CD4-positive, alpha-beta memory T cell (primary cell): ENCODE measurements around the gene ACOXL. TPM values are rescaled to one million over a fixed set of nuclear protein-coding genes. Genes with fewer than 3 reads are reported as not detected.

Source experiments
- CTCF ChIA-PET: fragments of 350-600 bp; sonication (Branson Sonifier 250); formaldehyde crosslinking; loops from one replicate; lab custom pipeline; 2021; ENCODE audit warnings: inconsistent platforms; ENCODE audit not compliant: partially characterized antibody; lab: Charles Lee
- POLR2A ChIA-PET: fragments of 350-600 bp; sonication (Branson Sonifier 250); formaldehyde crosslinking; loops from one replicate; lab custom pipeline; 2021; ENCODE audit not compliant: partially characterized antibody; lab: Charles Lee
- DNase-seq, 5 donors: peaks; one replicate each; pipeline versions ENCODE4 v3.0.0 to v3.0.0-alpha.2; 2020 to 2022; ENCODE audit warnings: mixed read lengths in 1 of 5
- H3K27ac ChIP-seq: one replicate; pipeline ENCODE4 v1.7.0; 2013; ENCODE audit warnings: low read depth, low read length
- H3K27me3 ChIP-seq: 2 replicates; pipeline ENCODE4 v1.7.0; 2013; ENCODE audit warnings: mild to moderate bottlenecking, low read length, moderate library complexity; ENCODE audit not compliant: insufficient read depth
- H3K36me3 ChIP-seq: 2 replicates; pipeline ENCODE4 v1.7.0; 2013; ENCODE audit warnings: mild to moderate bottlenecking, low read length, moderate library complexity; ENCODE audit not compliant: insufficient read depth
- H3K4me1 ChIP-seq: 2 replicates; pipeline ENCODE4 v1.7.0; 2013; ENCODE audit warnings: mild to moderate bottlenecking, low read length, moderate library complexity; ENCODE audit not compliant: insufficient read depth
- H3K4me3 ChIP-seq, 2 donors: one replicate each; pipeline ENCODE4 v1.7.0; 2013; ENCODE audit warnings: low read length in 2 of 2, mild to moderate bottlenecking in 1 of 2
- H3K9me3 ChIP-seq, 2 donors: one replicate each; pipeline ENCODE4 v1.7.0; 2013; ENCODE audit warnings: low read length in 2 of 2, control low read depth in 1 of 2; ENCODE audit not compliant: control insufficient read depth in 1 of 2
- H3K27ac Mint-ChIP-seq, 7 donors: one replicate each; pipeline ENCODE4 v1.8.0; 2020 to 2021; ENCODE audit warnings: mixed read lengths in 7 of 7, mild to moderate bottlenecking in 6 of 7, inconsistent platforms in 3 of 7, moderate library complexity in 3 of 7
- H3K27me3 Mint-ChIP-seq, 2 donors: one replicate each; pipeline ENCODE4 v1.8.0; 2020 to 2021; ENCODE audit warnings: mixed read lengths in 2 of 2
- H3K36me3 Mint-ChIP-seq, 2 donors: one replicate each; pipeline ENCODE4 v1.8.0; 2020 to 2021; ENCODE audit warnings: mixed read lengths in 2 of 2, inconsistent platforms in 1 of 2, mild to moderate bottlenecking in 1 of 2
- H3K4me1 Mint-ChIP-seq, 4 donors: one replicate each; pipeline ENCODE4 v1.8.0; 2020 to 2021; ENCODE audit warnings: mixed read lengths in 4 of 4, mild to moderate bottlenecking in 1 of 4
- H3K4me3 Mint-ChIP-seq, 8 donors: one replicate each; pipeline ENCODE4 v1.8.0; 2020 to 2021; ENCODE audit warnings: mixed read lengths in 8 of 8, mild to moderate bottlenecking in 7 of 8, moderate library complexity in 6 of 8, inconsistent platforms in 3 of 8
- H3K9me3 Mint-ChIP-seq, 8 donors: one replicate each; pipeline ENCODE4 v1.8.0; 2020 to 2021; ENCODE audit warnings: mixed read lengths in 8 of 8, mild to moderate bottlenecking in 5 of 8, inconsistent platforms in 3 of 8, moderate library complexity in 1 of 8
- intact Hi-C: fragments of 100-400 bp; cut with micrococcal nuclease; formaldehyde crosslinking; loops from one replicate; pipeline ENCODE4 v1.15.1; 2023
- polyA plus RNA-seq, 2 donors: library from polyadenylated mRNA; unstranded; fragments of 300-500 nt; fragmentation: Illumina TruSeq; gene quantifications; one replicate each; pipeline ENCODE4 v1.2.3, GENCODE V29; 2021
- total RNA-seq, 2 experiments: library from RNA; stranded (reverse); gene quantifications; one replicate each; pipeline ENCODE4 v1.2.3, GENCODE V29; 2021

ACOXL gene
- total and polyA plus RNA-seq, 4 experiments from 2014 or later, result not detected

DNA sequence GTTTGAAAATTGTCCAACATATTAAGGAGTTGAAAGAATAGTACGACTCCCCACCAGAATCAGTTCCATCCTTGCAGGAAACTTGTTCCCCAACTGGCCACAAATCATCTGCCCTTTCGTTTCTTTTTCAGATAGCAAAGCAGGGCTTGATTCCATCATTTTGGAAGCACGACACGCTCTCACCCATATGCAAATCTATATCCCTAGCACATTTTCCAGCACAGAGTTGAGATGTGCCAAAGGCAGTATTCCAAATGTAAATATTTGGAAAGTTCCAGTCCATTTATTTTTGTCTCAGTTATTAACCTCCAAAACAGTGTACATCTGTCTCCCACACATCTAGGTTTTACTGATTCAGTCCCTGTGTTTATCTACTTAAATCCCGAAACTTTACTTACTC, 259.5 kb downstream of the ACOXL start:
- H3K27ac ChIP-seq, result no peak overlapping the region
- CTCF ChIA-PET, result no interaction called here
- Mint-ChIP-seq H3K4me3 (no peak overlapping the region), H3K27ac (no peak overlapping the region), H3K27me3 (peaks cover 8 to 12% of the 10 kb centered on the region in 2 donors), H3K4me1 (peaks cover 6 to 17% (median 12%) of the 10 kb centered on the region in 4 donors), H3K9me3 (peaks cover 0 to 13% (median under 1%) of the 10 kb centered on the region in 8 donors), H3K36me3 (no peaks in the 10 kb centered on the region)
- POLR2A ChIA-PET, result no interaction called here
- no peaks in the 10 kb centered on the region for H3K27me3 ChIP-seq
- H3K9me3 ChIP-seq, result no peaks in the 10 kb centered on the region
- no peaks in the 10 kb centered on the region for H3K36me3 ChIP-seq
- DNase-seq, result no peak
- intact Hi-C loops, result no loop called here
- no peak overlapping the region for H3K4me3 ChIP-seq
- peaks cover 10% of the 10 kb centered on the region for H3K4me1 ChIP-seq

DNA sequence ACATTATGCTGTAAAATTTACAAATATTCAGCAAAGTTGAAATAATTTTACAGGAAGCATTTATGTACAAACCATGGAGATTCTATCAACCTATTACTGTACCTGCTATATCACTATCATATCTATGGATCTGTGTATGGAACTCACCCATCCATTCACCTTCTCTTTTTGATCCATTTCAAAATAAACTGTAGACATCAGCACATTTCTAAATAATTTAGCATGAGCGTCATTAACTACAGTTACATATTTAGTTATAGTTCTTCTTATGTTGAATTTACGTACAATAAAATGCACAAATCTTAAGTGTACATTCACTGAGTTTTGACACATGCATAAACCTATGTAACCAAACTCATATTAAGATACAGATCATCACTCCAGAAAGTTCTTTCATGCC, 260.5 kb downstream of the ACOXL start:
- Histone ChIP-seq H3K4me1 (peaks cover 10% of the 10 kb centered on the region), H3K36me3 (no peaks in the 10 kb centered on the region), H3K27ac (no peak overlapping the region), H3K27me3 (no peaks in the 10 kb centered on the region), H3K4me3 (no peak overlapping the region), H3K9me3 (no peaks in the 10 kb centered on the region)
- POLR2A ChIA-PET, result no interaction called here
- Mint-ChIP-seq H3K4me3 (no peak overlapping the region), H3K27me3 (peaks cover 8 to 12% of the 10 kb centered on the region in 2 donors), H3K27ac (no peak overlapping the region), H3K4me1 (peaks cover 6 to 17% (median 12%) of the 10 kb centered on the region in 4 donors), H3K9me3 (peaks cover 0 to 13% (median under 1%) of the 10 kb centered on the region in 8 donors), H3K36me3 (no peaks in the 10 kb centered on the region)
- intact Hi-C loops, result no loop called here
- no peak for DNase-seq
- CTCF ChIA-PET, result no interaction called here

DNA sequence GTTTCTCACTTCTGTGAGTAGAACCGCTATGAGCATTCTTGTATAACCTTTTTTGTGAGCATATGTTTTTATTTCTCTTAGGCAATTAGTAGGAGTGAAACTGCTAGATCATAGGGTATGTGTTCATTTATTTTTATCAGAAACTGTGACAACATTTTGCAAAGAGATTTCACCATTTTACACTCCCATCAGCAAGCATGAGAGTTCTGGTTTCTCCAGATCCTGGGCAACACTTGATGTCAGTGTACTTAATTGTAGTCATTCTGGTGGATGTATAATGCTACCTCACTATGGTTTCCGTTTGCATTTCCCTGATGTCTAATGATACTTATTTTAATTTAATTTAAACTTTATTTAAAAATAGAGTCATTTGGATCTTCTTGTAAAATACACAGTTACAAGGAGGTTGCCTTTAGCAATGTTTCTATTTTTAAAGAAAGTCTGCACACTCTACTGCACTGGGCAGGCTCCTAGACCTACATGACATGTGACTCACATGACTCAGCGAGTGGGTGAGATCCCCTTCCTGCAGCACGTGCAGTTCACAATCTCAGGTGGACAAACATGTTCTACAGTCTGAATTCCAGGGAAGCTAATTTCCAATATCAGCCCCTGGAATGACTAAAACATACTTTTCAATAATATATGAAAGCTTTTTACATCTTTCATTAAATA, 261.3 kb downstream of the ACOXL start:
- peaks cover 11 to 12% of the 10 kb centered on the region in 2 donors for H3K27me3 Mint-ChIP-seq
- H3K9me3 ChIP-seq, result no peaks in the 10 kb centered on the region
- no peaks in the 10 kb centered on the region for H3K36me3 ChIP-seq
- no peaks in the 10 kb centered on the region for H3K27me3 ChIP-seq
- H3K9me3 Mint-ChIP-seq, result peaks cover 0 to 13% (median under 1%) of the 10 kb centered on the region in 8 donors
- H3K4me1 Mint-ChIP-seq, result peaks cover 6 to 17% (median 12%) of the 10 kb centered on the region in 4 donors
- intact Hi-C loops, result no loop called here
- H3K27ac ChIP-seq, result no peak overlapping the region
- H3K36me3 Mint-ChIP-seq, result no peaks in the 10 kb centered on the region
- POLR2A ChIA-PET, result no interaction called here
- CTCF ChIA-PET, result no interaction called here
- DNase-seq, result no peak
- H3K4me3 Mint-ChIP-seq, result peak overlapping the region in 5 of 8 donors; percentile 18 to 44 (median 39)
- H3K4me3 ChIP-seq, result no peak overlapping the region
- H3K27ac Mint-ChIP-seq, result peak overlapping the region in 1 of 7 donors; percentile 25
- peaks cover 10% of the 10 kb centered on the region for H3K4me1 ChIP-seq

DNA sequence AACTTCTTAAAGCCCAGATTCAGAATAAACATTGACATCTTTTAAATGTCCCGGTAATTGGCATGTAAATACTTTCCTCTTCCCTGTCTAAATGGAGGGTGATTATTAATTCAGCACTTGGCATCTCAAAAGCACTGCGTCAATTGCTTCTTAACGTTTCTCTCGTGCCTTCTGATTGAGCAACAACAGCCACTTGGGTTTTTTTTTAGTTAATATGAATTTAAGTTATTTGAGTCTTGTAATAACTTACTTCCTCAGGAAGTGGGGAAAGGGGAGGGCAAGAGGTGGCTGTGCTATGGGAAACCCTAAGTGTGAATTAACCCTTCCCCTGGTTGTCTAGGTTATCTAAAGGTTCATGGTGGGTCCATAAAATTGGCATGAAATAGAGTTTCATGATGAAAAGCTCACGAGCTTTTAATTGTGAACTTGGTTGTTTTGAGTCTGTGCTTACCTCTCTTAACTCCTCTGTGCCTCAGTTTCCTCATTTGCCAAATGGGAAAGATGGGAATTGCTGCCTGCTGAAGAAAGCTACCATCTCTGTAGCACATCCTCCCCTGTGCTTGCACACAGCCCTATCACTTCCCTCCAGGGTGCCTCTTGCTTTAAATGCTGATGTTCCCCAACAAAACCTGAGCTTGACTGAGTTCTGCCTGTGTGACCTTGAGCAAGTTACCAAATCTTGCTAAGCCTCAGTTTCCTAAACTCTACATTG, 262.0 kb downstream of the ACOXL start:
- Mint-ChIP-seq H3K4me3 (peak overlapping the region in 5 of 8 donors; percentile 18 to 44 (median 39)), H3K36me3 (no peaks in the 10 kb centered on the region), H3K4me1 (peaks cover 6 to 17% (median 12%) of the 10 kb centered on the region in 4 donors), H3K27me3 (peaks cover 10 to 14% of the 10 kb centered on the region in 2 donors), H3K9me3 (peaks cover 0 to 13% (median under 1%) of the 10 kb centered on the region in 8 donors), H3K27ac (peak overlapping the region in 1 of 7 donors; percentile 36)
- Histone ChIP-seq H3K27ac (no peak overlapping the region), H3K4me3 (no peak overlapping the region), H3K36me3 (no peaks in the 10 kb centered on the region), H3K9me3 (no peaks in the 10 kb centered on the region), H3K27me3 (no peaks in the 10 kb centered on the region), H3K4me1 (peaks cover 10% of the 10 kb centered on the region)
- ChIA-PET POLR2A (no interaction called here), CTCF (no interaction called here)
- intact Hi-C loops, result no loop called here
- DNase-seq, result peak in 1 of 5 donors; percentile 4

DNA sequence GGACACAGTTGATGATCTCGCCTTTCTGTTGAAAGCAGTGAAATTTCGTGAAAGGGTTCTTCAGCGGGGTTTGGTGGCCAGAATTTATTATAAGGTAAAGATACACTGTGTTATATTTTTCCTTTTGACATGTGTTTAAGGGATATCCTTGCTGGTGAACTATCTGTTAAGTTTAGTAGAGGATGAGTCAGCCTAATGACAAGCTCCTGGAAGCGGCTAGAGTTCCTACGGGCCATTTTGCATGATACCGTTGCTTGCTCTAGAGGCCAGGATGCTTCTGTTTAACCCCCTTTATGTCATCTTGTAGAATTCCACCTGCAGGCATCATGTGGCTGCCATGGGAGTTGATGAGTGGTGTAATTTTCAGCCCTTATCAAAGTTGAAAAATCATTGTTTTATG, 263.5 kb downstream of the ACOXL start:
- H3K4me1 Mint-ChIP-seq, result peaks cover 6 to 17% (median 12%) of the 10 kb centered on the region in 4 donors
- H3K4me1 ChIP-seq, result peaks cover 10% of the 10 kb centered on the region
- no peak overlapping the region for H3K4me3 ChIP-seq
- peaks cover 12 to 15% of the 10 kb centered on the region in 2 donors for H3K27me3 Mint-ChIP-seq
- no peaks in the 10 kb centered on the region for H3K9me3 ChIP-seq
- intact Hi-C loops, result no loop called here
- H3K27me3 ChIP-seq, result no peaks in the 10 kb centered on the region
- CTCF ChIA-PET, result no interaction called here
- DNase-seq, result no peak
- no peaks in the 10 kb centered on the region for H3K36me3 ChIP-seq
- POLR2A ChIA-PET, result no interaction called here
- peak overlapping the region in 1 of 7 donors; percentile 43 for H3K27ac Mint-ChIP-seq
- no peak overlapping the region for H3K4me3 Mint-ChIP-seq
- peaks cover 0 to 8% (median 2%) of the 10 kb centered on the region in 8 donors for H3K9me3 Mint-ChIP-seq
- no peak overlapping the region for H3K27ac ChIP-seq
- H3K36me3 Mint-ChIP-seq, result no peaks in the 10 kb centered on the region

DNA sequence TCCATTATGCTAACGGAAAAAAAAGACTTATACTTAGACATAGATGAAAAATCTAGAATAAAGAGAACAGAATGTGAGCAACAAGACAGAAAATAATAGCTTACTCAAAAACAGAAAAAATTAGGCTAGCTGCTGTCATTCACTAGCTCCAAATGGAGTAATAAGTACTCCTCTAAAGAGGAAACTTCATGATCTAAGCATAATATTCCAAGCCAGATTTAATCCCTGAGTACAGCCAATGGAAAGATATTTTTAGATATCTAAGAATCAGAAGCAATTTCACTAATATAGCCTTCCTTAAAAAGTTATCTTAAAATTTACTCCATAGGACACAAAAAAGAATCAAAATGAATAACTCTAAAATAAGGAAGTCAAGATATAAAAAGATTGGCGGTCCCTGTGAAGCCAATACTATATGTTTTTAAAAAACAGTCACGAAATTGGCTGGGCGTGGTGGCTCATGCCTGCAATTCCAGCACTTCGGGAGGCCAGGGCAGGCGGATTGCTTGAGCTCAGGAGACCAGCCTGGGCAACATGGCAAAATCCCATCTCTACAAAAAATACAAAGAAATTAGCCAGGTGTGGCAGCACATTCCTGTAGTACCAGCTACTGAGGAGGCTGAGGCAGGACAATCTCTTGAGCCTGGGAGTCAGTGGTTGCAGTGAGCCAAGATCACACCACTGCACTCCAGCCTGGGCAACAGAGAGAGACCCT, 265.1 kb downstream of the ACOXL start:
- Histone ChIP-seq H3K4me3 (no peak overlapping the region), H3K27me3 (peaks cover 5% of the 10 kb centered on the region), H3K36me3 (no peaks in the 10 kb centered on the region), H3K4me1 (peaks cover 10% of the 10 kb centered on the region), H3K9me3 (no peaks in the 10 kb centered on the region), H3K27ac (no peak overlapping the region)
- intact Hi-C loops, result no loop called here
- ChIA-PET CTCF (no interaction called here), POLR2A (no interaction called here)
- H3K4me3 Mint-ChIP-seq, result no peak overlapping the region
- peaks cover 0 to 6% (median 0%) of the 10 kb centered on the region in 8 donors for H3K9me3 Mint-ChIP-seq
- H3K27me3 Mint-ChIP-seq, result peaks cover 14 to 17% of the 10 kb centered on the region in 2 donors
- no peak overlapping the region for H3K27ac Mint-ChIP-seq
- H3K4me1 Mint-ChIP-seq, result peaks cover 6 to 17% (median 12%) of the 10 kb centered on the region in 4 donors
- H3K36me3 Mint-ChIP-seq, result no peaks in the 10 kb centered on the region
- DNase-seq, result no peak

DNA sequence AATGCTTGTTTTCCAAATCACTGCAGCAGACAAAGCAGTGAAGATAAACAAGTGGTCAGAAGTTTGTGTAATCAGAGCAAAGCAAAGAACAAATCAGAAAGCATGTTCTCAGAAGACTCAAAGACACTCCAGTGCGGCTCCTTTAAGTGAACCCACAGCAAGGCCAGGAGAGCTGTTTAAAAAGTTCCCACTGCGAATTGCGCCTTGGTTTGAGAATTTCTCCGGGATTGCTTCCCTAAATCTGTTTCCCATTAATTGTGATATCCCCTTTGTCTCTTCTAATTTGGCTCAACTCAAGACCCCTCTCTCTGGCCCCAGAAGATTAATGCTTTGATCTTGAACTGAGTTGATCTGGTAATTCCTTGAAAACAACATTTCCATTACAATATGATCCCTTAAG, 265.9 kb downstream of the ACOXL start:
- POLR2A ChIA-PET, result no interaction called here

More for the DNA sequence above, 265.9 kb downstream of the ACOXL start:
- peaks cover 10% of the 10 kb centered on the region for H3K4me1 ChIP-seq
- intact Hi-C loops, result no loop called here
- no peak for DNase-seq
- Mint-ChIP-seq H3K4me1 (peaks cover 6 to 13% (median 9%) of the 10 kb centered on the region in 4 donors), H3K27me3 (peaks cover 14 to 17% of the 10 kb centered on the region in 2 donors), H3K9me3 (peaks cover 0 to 6% (median 0%) of the 10 kb centered on the region in 8 donors), H3K4me3 (no peak overlapping the region), H3K27ac (no peak overlapping the region), H3K36me3 (no peaks in the 10 kb centered on the region)
- H3K9me3 ChIP-seq, result no peaks in the 10 kb centered on the region
- CTCF ChIA-PET, result no interaction called here
- H3K36me3 ChIP-seq, result no peaks in the 10 kb centered on the region
- no peak overlapping the region for H3K4me3 ChIP-seq
- H3K27ac ChIP-seq, result no peak overlapping the region
- peaks cover 5% of the 10 kb centered on the region for H3K27me3 ChIP-seq
